NOMO-1 treated with dmso at 0.1 percent for 144 hours (cell line): ENCODE measurements around the gene CACNA1C.

Experiments used
- DNase-seq: peaks from one replicate; lab custom pipeline; 2025; ENCODE audit not compliant: unreplicated experiment; lab: John Stamatoyannopoulos, UW

Gene CACNA1C

DNA sequence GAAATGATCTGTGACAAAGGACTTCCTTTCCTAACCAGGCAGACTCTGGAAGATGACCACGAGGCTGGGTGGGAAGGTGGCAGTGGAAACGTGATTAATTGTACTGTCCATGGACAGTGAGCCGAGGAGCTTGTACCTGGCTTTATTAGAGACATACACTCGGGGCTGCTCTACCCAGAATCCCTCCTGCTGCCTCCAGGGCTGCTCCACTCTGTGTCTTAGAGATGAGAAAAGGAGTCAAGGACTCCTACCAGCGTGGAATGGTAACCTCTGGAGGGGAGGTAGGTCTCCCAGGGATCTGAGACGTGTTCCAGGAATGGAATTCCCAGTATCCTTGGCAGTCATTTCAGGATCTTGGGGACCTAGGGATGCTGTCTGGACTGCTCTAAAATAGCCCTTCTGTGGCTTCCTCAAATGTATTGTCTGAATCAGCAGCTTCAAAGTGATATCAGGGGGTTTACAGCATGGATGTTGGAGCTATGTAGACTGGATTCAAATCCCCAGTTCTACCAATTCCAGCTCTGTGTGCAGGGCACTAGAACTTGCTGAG is 237.8 kb downstream of the CACNA1C start:
- no peak for DNase-seq

GRCh38 chr12:2291182-2291832 is 238.5 kb downstream of the CACNA1C start:
- peak; percentile 62 for DNase-seq

DNA sequence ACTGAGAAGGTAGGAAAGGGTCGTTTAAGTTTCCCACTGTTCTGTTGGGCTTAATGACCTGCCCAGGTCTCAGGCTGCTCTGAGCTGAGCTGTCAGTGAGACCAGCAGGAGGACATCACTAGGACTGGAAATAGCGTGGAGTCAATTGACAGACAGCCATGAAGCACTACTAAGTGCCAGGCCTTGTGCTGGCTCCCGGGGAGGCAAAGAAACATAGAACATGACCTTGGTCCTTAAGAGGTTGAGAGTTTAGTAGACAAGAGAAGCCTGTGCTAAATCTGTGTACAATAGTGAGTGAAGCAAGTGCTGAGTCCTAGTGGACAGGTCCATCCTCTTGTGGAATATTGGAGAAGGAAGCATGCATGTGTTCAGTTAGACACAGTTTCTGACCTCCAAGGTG is 239.2 kb downstream of the CACNA1C start:
- DNase-seq: no peak

- no peak for DNase-seq
Measured at GRCh38 chr12:2292560-2292959, 239.8 kb downstream of the CACNA1C start.

DNA sequence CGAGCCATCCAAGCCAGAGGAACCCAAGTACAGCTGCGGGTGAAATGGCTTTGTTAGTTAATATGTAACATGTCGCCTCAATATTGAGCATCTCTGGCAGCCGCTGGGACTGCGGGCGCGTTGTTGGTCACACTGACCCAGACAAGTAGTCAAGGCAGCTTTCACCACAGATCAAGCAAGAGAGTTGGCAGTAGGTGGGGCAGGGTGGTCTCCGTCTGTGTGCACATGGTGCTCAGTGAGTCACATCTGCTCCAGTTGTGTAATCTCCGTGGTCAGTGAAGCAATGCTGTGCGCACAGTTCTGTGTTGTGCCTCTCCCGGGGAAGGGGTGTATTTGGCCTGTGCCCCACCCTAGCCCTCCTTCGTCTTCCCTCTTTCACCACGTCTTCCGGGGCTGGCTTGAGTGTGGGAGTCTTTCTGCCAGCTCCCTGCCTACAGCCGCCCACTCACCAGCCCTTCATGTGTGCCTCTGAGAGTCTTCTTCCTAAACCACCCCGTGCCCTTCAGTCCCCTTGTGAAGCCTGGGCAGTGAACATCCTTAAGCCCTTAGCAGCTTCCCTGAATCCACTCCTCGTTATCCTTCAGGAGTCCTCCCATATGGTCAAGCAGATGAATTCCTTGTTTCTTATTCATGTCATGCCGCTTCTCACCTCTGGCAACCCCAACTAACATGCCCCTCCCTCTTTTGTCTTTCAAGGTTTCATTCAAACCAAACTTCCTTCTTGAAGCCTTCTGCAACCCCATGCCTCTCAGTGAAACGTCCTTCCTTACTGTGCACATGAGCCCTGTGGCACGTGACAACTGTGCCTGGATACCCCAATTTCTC is 242.1 kb downstream of the CACNA1C start:
- DNase-seq: peak; percentile 94

DNA sequence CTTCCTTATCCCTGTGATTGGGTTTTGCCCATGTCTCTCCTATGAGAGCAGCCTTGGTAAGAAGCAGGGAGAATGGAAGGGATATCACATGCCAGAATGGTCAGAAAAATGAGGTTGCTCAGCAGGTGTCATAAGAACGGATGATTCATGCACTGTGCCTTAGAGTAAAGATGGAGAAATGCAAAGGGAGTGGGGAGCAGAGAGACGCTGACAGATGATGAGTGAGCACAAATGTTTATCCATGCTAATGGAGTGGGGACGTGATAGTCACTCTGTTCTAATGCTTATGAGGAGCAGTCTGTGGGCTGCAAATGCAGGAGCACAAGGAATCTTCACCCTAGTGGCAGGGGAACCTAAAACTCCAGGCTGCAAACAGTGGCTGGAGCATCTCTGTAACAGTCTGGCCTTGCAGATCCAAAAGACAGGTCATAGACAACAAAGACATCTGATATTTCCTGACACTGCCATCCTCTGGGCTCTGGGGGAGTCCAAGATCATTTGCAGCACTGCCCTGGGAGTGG is 243.2 kb downstream of the CACNA1C start:
- no peak for DNase-seq

GRCh38 chr12:2297004-2297403 is 244.2 kb downstream of the CACNA1C start:
- DNase-seq: no peak

- no peak for DNase-seq
Measured at GRCh38 chr12:2297658-2298057, 244.9 kb downstream of the CACNA1C start.

DNA sequence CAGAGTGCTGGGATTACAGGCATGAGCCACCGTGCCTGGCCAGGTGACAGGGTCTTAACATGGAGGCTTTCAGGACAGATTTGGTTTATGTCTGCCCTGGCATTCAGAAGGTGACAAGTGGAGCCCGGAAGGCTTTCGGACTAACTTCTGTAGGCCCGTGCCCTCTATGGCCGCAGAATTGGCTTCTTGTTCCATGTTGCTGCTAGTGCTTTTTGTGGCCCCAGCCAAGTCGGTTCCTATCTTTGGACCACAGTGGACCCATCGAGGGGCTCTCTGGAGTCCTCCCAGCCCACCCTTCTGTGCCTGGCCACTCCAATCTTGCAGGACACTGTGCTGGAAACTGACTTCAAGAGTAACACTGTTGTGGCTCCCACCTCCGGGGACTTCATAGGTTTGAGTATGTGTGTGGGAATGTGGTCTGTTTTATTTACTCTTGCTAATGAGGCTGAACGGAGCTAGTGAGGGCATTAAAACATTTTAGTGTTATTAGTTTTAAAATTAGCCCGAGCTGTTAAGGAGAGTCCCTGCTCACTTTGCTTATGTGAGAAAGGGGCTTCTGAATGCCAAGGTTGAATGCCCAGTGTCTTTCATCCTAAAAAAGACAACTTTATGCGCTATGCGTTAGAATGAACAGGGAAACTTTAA is 245.9 kb downstream of the CACNA1C start:
- no peak for DNase-seq

- no peak for DNase-seq
Measured at GRCh38 chr12:2299206-2299605, 246.4 kb downstream of the CACNA1C start.

DNA sequence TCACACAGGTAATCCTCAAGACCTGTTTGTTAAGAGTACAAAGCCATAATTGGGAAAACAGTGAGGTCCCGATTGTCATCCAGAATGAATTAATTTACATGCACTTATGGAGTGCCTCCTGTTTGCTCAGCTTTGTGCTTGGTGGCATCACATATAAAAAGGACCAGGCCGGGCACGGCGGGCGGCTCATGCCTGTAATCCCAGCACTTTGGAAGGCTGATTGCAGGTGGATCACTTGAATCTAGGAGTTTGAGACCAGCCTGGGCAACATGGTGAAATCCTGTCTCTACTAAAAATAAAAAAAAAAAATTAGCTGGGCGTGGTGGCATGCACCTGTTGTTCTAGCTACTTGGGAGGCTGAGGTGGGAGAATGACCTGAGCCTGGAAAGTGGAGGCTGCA is 247.4 kb downstream of the CACNA1C start:
- DNase-seq: no peak

GRCh38 chr12:2300886-2301285 is 248.1 kb downstream of the CACNA1C start:
- no peak for DNase-seq

DNA sequence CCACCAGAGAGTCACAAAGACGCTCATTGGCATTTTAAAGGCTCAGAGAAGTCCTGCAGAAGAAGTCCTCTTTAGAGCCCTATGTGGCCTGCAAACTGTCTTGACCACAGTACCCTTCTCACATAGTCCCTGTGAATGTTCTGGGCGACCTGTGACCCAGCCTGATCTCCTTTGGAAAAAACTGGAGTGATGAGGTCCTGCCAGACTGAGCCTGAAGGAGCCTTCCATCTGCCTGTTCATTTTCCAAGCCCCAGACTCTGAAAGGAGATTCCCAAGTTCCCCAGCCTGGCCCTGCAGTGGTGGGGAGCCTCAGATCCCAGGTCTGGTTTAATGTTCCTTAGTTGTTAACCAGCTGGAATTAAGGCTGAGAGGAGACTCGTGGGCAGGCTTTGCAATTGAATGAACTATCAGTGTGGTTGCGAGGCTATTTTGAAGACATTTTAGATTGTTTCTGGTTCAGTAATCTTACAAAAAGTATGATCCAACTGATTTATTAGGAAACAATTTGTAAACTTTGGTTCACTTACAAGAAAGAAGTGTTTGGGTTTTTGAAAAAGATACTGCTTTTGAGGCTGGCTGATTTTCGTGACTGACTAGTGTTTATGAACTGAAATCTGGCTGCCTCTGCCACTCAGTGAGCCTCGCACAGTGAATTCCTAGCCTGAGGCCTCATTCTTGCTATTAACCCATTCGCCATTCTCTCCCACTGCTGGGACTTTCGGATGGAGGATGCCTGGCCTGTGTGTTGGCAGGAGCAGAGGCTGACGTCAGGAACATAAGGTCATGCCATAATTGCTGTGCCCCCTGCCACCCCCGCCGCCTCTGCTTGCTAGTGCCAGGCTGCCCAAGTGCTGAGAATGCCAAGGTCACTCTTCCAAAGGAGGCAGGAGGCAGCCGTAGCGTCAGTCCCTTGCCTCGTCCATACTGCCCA is 249.0 kb downstream of the CACNA1C start:
- no peak for DNase-seq

GRCh38 chr12:2302711-2303580 is 250.2 kb downstream of the CACNA1C start:
- no peak for DNase-seq

DNA sequence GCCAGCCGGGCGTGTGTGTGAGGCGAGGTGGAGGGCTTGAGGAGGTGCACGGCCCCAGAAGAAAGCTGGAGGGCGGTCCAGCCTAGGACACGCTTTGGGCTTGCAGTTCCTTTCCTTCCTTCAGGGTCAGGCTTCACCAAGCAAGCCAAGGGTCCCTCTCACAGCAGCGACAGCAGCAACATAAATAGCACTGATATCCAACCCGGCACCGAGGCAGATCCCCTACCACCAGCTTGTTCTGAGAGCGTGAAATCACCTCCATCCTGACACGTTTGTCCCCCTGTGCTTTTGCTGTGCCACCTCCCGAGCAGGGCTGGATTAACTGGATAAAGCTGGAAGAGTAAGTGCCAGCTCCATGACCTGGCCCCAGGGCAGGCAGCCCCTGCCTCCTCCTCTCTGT is 251.4 kb downstream of the CACNA1C start:
- DNase-seq: no peak

- DNase-seq: no peak
Measured at GRCh38 chr12:2306012-2306411, 253.2 kb downstream of the CACNA1C start.

GRCh38 chr12:2306735-2307134 is 253.9 kb downstream of the CACNA1C start:
- no peak for DNase-seq

DNA sequence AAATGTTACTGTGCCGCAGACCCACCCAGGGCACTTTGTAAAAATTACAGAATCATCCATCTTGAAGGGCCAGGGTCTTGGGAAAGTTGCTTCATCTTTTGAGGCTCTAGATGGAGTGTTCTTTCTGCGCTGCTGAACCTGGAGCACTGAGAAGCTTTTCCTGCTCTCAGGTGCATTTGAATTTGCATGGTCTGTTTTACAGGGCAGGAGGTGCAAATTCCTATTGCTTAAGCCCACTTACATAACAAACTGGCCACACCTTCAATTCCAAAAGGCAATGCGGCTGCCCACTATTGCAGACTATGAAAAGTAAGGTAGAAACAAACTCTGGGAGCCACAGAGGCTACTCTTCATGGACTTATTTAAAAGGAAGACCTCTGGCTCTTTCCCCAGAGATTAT is 254.8 kb downstream of the CACNA1C start:
- DNase-seq: no peak

DNA sequence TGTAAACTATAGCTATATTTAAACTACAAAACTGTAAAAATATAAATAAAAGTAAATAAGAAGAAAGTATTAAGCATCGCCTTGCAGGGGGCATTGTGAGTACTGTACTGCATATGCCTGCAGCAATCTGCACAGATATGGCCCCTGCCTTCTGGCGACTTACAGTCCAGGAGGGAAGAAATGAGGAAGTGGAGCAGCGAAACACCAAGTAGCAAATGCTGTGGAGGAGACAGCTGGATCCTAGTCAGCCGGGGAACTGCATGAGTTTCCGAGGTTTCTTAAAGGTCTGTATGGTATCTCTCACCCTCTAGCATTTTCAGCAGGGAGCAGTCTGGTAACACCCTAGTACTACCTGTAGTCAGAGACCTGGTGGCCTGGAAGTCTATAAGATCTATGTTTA is 256.9 kb downstream of the CACNA1C start:
- no peak for DNase-seq
